Measurements from ENCODE around the gene PGAP6.

GRCh38 chr16:353404-354290, 28.1 kb downstream of the PGAP6 start:
- TF ChIP-seq CTCF (IDR thresholded peaks at IDR 0.05) = no peak
- TF ChIP-seq POLR2A (IDR thresholded peaks at IDR 0.05) = no peak
